MCF 10A (cell line): ENCODE measurements around the gene HLX. TPM values are rescaled to one million over a fixed set of nuclear protein-coding genes. Genes with fewer than 3 reads are reported as not detected.

ENCODE experiments used
- BruUV-seq: library from RNA; stranded (reverse); fragments of 400-500 nt; replicated peaks from 2 replicates; lab custom pipeline; 2021; lab: Mats Ljungman, UMichigan
- CTCF ChIA-PET: fragments of 300-600 bp; sonication (Branson Sonifier 250); formaldehyde crosslinking; extraction: SDS; loops from one replicate; lab custom pipeline; 2021; ENCODE audit warnings: antibody characterized with exemption, inconsistent platforms; lab: Yijun Ruan, JAX
- POLR2A ChIA-PET: fragments of 300-600, 350-650 bp; sonication (Branson Sonifier 250); formaldehyde crosslinking; extraction: SDS; loops from one replicate; lab custom pipeline; 2020; ENCODE audit warnings: antibody characterized with exemption, inconsistent platforms; lab: Yijun Ruan, JAX
- DNase-seq: peaks from one replicate; pipeline ENCODE4 v3.0.0-alpha.2; 2018; ENCODE audit not compliant: unreplicated experiment
- H3K27ac Mint-ChIP-seq: one replicate; pipeline ENCODE4 v1.8.0; 2022; ENCODE audit warnings: mild to moderate bottlenecking, low read depth, mixed read lengths; ENCODE audit not compliant: unreplicated experiment
- H3K27me3 Mint-ChIP-seq: one replicate; pipeline ENCODE4 v1.8.0; 2022; ENCODE audit warnings: mixed read lengths; ENCODE audit not compliant: insufficient read depth, unreplicated experiment
- H3K36me3 Mint-ChIP-seq: one replicate; pipeline ENCODE4 v1.8.0; 2022; ENCODE audit warnings: mild to moderate bottlenecking, moderate library complexity, mixed read lengths; ENCODE audit not compliant: insufficient read depth, unreplicated experiment
- H3K4me1 Mint-ChIP-seq: one replicate; pipeline ENCODE4 v1.8.0; 2022; ENCODE audit warnings: mixed read lengths; ENCODE audit not compliant: insufficient read depth, unreplicated experiment
- H3K4me3 Mint-ChIP-seq: one replicate; pipeline ENCODE4 v1.8.0; 2022; ENCODE audit warnings: mild to moderate bottlenecking, moderate library complexity, mixed read lengths; ENCODE audit not compliant: unreplicated experiment
- H3K9me3 Mint-ChIP-seq: one replicate; pipeline ENCODE4 v1.8.0; 2022; ENCODE audit warnings: mixed read lengths; ENCODE audit not compliant: unreplicated experiment
- CTCF ChIP-seq: fragments of 200-600 bp; IDR thresholded peaks from one replicate; pipeline ENCODE4 v1.8.0; 2022; ENCODE audit warnings: antibody characterized with exemption, mild to moderate bottlenecking; ENCODE audit not compliant: unreplicated experiment
- intact Hi-C: fragments of 100-400 bp; cut with micrococcal nuclease; formaldehyde crosslinking; loops from 2 replicates; pipeline ENCODE4 v1.14.1; 2022
- total RNA-seq: library from RNA; stranded (reverse); gene quantifications from 2 replicates; pipeline ENCODE4 v1.2.3, GENCODE V29; 2022

The HLX gene
- total RNA-seq, 1 experiment from 2014 or later: 2.3 TPM

DNA sequence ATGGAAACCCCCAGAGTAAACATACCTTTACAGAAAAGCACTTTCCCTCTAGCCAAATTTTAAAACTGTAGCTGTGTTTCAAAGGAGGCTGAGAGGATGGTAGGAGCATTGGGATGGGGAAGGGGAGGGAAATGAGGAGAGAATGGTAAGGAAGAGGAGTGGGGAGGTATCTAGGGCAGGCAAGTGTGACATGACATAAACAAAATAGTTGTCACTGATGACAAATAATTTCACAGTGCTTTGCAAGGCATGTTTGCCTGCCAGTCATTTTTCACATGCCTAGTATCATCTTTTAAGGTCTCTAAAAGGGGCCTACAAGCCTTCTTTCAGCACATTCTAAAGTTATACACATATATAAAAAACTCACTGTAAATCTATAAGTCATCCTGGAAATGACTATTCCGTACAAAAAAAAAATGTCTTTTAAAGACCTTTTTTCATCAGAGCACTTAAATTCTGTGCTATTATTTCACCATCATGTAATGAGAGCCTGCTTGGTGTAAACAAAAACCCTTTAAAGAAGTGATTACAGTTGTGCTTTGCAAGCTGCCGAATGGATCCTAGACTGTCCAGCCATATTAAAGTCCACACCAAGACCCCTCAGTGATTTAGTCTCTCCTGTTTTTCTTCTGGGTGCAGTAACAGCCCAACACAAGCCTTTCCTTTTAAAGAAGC, 38.4 kb downstream of the HLX start:
- no peak overlapping the region for H3K4me3 Mint-ChIP-seq
- ChIA-PET CTCF (interaction anchor here (0.6 to 1.1 kb wide), 2 partner anchors 714 to 728 kb away, joined by 3 to 8 read pairs; no protein-coding TSS in a partner anchor), POLR2A (interaction anchor here (1.5 kb wide), 1 partner anchor 9 kb away, joined by 4 read pairs; no protein-coding TSS in a partner anchor)
- intact Hi-C loops: no loop called here
- H3K27me3 Mint-ChIP-seq: no peaks in the 10 kb centered on the region
- BruUV-seq: no TSS peak
- no peaks in the 10 kb centered on the region for H3K4me1 Mint-ChIP-seq
- no peaks in the 10 kb centered on the region for H3K9me3 Mint-ChIP-seq
- DNase-seq: no peak
- no peak for TF ChIP-seq CTCF
- no peaks in the 10 kb centered on the region for H3K36me3 Mint-ChIP-seq
- no peak overlapping the region for H3K27ac Mint-ChIP-seq

DNA sequence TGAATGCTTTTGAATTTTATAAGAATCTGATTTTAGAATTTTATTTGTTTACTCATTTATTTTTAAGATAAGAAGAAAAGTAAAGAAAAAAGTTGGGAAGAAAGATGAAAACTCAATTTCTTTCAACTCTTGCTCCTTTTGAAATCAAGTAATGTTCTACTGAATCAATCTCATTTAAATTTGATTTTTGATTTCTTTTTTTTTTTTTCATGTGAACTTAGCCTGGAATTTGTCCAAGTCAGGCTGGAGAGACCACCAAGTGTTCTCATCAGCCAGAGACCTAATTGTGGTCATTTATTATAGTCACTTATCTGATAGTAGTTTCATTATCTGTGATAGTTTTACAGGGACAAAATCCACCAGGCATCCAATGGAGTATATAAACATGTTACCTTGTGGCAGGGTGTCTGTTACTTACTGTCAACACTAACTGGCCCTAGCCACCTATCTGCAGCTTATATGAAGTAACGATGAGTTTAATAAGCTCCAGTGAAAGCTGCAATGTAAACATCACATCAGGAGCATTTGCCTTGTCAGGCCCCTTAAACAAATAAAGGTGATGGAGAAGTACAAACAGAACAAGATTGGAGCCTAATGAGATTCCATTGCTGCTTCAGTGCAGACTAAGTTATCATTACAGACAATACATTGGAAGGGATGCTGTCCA, 39.2 kb downstream of the HLX start:
- no TSS peak for BruUV-seq
- Mint-ChIP-seq H3K27me3 (no peaks in the 10 kb centered on the region), H3K36me3 (no peaks in the 10 kb centered on the region), H3K9me3 (no peaks in the 10 kb centered on the region), H3K4me1 (no peaks in the 10 kb centered on the region), H3K27ac (no peak overlapping the region), H3K4me3 (no peak overlapping the region)
- DNase-seq: no peak
- CTCF ChIA-PET: interaction anchor here (0.7 to 1.5 kb wide), 6 partner anchors 8 to 728 kb away, joined by 3 to 8 read pairs (median 4); no protein-coding TSS in a partner anchor
- POLR2A ChIA-PET: interaction anchor here (1.4 to 1.6 kb wide), 2 partner anchors 10 to 518 kb away, joined by 3 to 5 read pairs; no protein-coding TSS in a partner anchor
- TF ChIP-seq CTCF: no peak
- intact Hi-C loops: no loop called here

GRCh38 chr1:220920967-220921366, 41.7 kb downstream of the HLX start:
- Mint-ChIP-seq H3K36me3 (no peaks in the 10 kb centered on the region), H3K27ac (no peak overlapping the region), H3K27me3 (no peaks in the 10 kb centered on the region), H3K4me3 (no peak overlapping the region), H3K9me3 (no peaks in the 10 kb centered on the region), H3K4me1 (no peaks in the 10 kb centered on the region)
- BruUV-seq: no TSS peak
- DNase-seq: no peak
- CTCF ChIA-PET: no interaction called here
- TF ChIP-seq CTCF: no peak
- intact Hi-C loops: no loop called here
- POLR2A ChIA-PET: no interaction called here

GRCh38 chr1:220921498-220921897, 42.3 kb downstream of the HLX start:
- intact Hi-C loops: no loop called here
- H3K27me3 Mint-ChIP-seq: no peaks in the 10 kb centered on the region
- no peaks in the 10 kb centered on the region for H3K36me3 Mint-ChIP-seq
- H3K9me3 Mint-ChIP-seq: no peaks in the 10 kb centered on the region
- TF ChIP-seq CTCF: no peak
- no TSS peak for BruUV-seq
- no peak overlapping the region for H3K4me3 Mint-ChIP-seq
- H3K27ac Mint-ChIP-seq: no peak overlapping the region
- no peak for DNase-seq
- no peaks in the 10 kb centered on the region for H3K4me1 Mint-ChIP-seq
- CTCF ChIA-PET: interaction anchor here (1.5 kb wide), 1 partner anchor 46 kb away, joined by 5 read pairs; no protein-coding TSS in a partner anchor
- POLR2A ChIA-PET: no interaction called here
